NCI-H146 treated with DMSO at 0.1 percent for 48 hours (cell line): ENCODE data around the gene TBPL2.
A peak's percentile ranks its signal among the peaks of the same experiment; 100 is the strongest.
"Not testable (repeated sequence)": the region's sequence is repeated elsewhere in the genome, so short reads cannot be mapped to it uniquely, and the experiment has no call there.

Source experiments
- DNase-seq: peaks from one replicate; lab custom pipeline; 2025; ENCODE audit not compliant: unreplicated experiment; lab: John Stamatoyannopoulos, UW

Gene TBPL2

GRCh38 chr14:55441286-55441685 lies 870 bp upstream of the TBPL2 start:
- DNase-seq: no peak

- peak; percentile 45 for DNase-seq
Observed at GRCh38 chr14:55438066-55438683, 2.2 kb downstream of the TBPL2 start.

- DNase-seq: no peak
Observed at GRCh38 chr14:55436931-55437330, 3.5 kb downstream of the TBPL2 start.

GRCh38 chr14:55436519-55436918 lies 3.9 kb downstream of the TBPL2 start:
- no peak for DNase-seq

- no peak for DNase-seq
Observed at GRCh38 chr14:55434805-55435174, 5.6 kb downstream of the TBPL2 start.

GRCh38 chr14:55433880-55434804 lies 6.3 kb downstream of the TBPL2 start:
- DNase-seq: no peak

- DNase-seq: no peak
Observed at GRCh38 chr14:55432628-55433027, 7.8 kb downstream of the TBPL2 start.

GRCh38 chr14:55430024-55430690 lies 10.3 kb downstream of the TBPL2 start:
- DNase-seq: peak; percentile 27

GRCh38 chr14:55427439-55427838 lies 13.0 kb downstream of the TBPL2 start:
- no peak for DNase-seq

- no peak for DNase-seq
Observed at GRCh38 chr14:55426891-55427290, 13.5 kb downstream of the TBPL2 start.

- no peak for DNase-seq
Observed at GRCh38 chr14:55425091-55425490, 15.3 kb downstream of the TBPL2 start.

GRCh38 chr14:55423969-55424368 lies 16.4 kb downstream of the TBPL2 start:
- no peak for DNase-seq

- DNase-seq: not testable (repeated sequence)
Observed at GRCh38 chr14:55422338-55422737, 18.1 kb downstream of the TBPL2 start.

- no peak for DNase-seq
Observed at GRCh38 chr14:55419663-55420062, 20.8 kb downstream of the TBPL2 start.

- no peak for DNase-seq
Observed at GRCh38 chr14:55418411-55418810, 22.0 kb downstream of the TBPL2 start.

- no peak for DNase-seq
Observed at GRCh38 chr14:55417955-55418354, 22.5 kb downstream of the TBPL2 start.

- no peak for DNase-seq
Observed at GRCh38 chr14:55416866-55417265, 23.6 kb downstream of the TBPL2 start.

- DNase-seq: no peak
Observed at GRCh38 chr14:55414551-55414950, 25.9 kb downstream of the TBPL2 start.

GRCh38 chr14:55412676-55413075 lies 27.7 kb downstream of the TBPL2 start:
- DNase-seq: no peak

- DNase-seq: peak; percentile 58
Observed at GRCh38 chr14:55411426-55412389, 28.7 kb downstream of the TBPL2 start, which contains the start of gene ATG14. TSS of gene ATG14 (minus strand) at chr14:55411830. CDS start at chr14:55411822, 8 bp downstream.

- DNase-seq: no peak
Observed at GRCh38 chr14:55410876-55411275, 29.5 kb downstream of the TBPL2 start.
